Activated T-helper 17 cell treated with anti-CD3 and anti-CD28 coated beads, Interleukin-2, amount 50 U/mL, for 72 hours (primary cell): ENCODE results near the gene NCAPG. TPM values are rescaled to one million over a fixed set of nuclear protein-coding genes. Genes with fewer than 3 reads are reported as not detected.
"Not testable (repeated sequence)": the region's sequence is repeated elsewhere in the genome, so short reads cannot be mapped to it uniquely, and the experiment has no call there.

Experiments used
- ATAC-seq: fragments of 150-1000 bp; cut with Tn5 transposase; replicated peaks from 2 replicates; pipeline ENCODE4 v1.10.0; 2021; ENCODE audit warnings: mild to moderate bottlenecking, moderate library complexity
- H3K27ac Mint-ChIP-seq: one replicate; pipeline ENCODE4 v1.8.0; 2022; ENCODE audit warnings: mixed read lengths
- H3K27me3 Mint-ChIP-seq: one replicate; pipeline ENCODE4 v1.8.0; 2022; ENCODE audit warnings: mixed read lengths
- H3K36me3 Mint-ChIP-seq: one replicate; pipeline ENCODE4 v1.8.0; 2022; ENCODE audit warnings: low read depth, mild to moderate bottlenecking, mixed read lengths
- H3K4me1 Mint-ChIP-seq: one replicate; pipeline ENCODE4 v1.8.0; 2022; ENCODE audit warnings: mixed read lengths
- H3K4me3 Mint-ChIP-seq: one replicate; pipeline ENCODE4 v1.8.0; 2022; ENCODE audit warnings: mild to moderate bottlenecking, mixed read lengths
- H3K9me3 Mint-ChIP-seq: one replicate; pipeline ENCODE4 v1.8.0; 2022; ENCODE audit warnings: mixed read lengths
- total RNA-seq, 2 donors: library from RNA; stranded (reverse); gene quantifications; one replicate each; pipeline ENCODE4 v1.2.3, GENCODE V29; 2022

The NCAPG gene
- total RNA-seq, 2 donors from 2014 or later = 71.1 to 75.6 TPM

DNA sequence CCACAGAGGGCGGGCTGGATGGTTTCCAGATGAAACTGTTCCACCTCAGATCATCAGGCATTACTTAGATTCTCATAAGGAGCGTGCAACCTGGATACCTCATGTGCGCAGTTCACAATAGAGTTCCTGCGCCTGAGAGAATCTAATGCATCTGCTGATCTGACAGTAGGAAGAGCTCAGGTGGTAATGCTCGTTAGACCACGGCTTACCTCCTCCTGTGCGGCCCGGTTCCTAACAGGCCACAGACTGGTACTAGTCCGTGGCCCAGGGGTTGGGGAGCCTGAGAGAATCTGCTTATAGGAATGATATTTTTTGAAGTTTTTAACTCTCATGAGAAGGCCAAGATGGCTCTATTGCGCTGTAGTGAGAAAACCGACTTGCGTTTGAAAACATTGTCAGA, 5.4 kb downstream of the NCAPG start:
- Mint-ChIP-seq H3K36me3 (peaks cover 68% of the 10 kb centered on the region), H3K4me1 (peaks cover 10% of the 10 kb centered on the region), H3K4me3 (no peak overlapping the region), H3K9me3 (no peaks in the 10 kb centered on the region), H3K27ac (no peak overlapping the region), H3K27me3 (no peaks in the 10 kb centered on the region)
- no peak for ATAC-seq

- H3K4me3 Mint-ChIP-seq = no peak overlapping the region
- no peaks in the 10 kb centered on the region for H3K9me3 Mint-ChIP-seq
- H3K36me3 Mint-ChIP-seq = peaks cover 68% of the 10 kb centered on the region
- no peak overlapping the region for H3K27ac Mint-ChIP-seq
- ATAC-seq = peak; percentile 68
- H3K4me1 Mint-ChIP-seq = peaks cover 3% of the 10 kb centered on the region
- H3K27me3 Mint-ChIP-seq = no peaks in the 10 kb centered on the region
Measured at GRCh38 chr4:17817027-17817426, 6.2 kb downstream of the NCAPG start.

DNA sequence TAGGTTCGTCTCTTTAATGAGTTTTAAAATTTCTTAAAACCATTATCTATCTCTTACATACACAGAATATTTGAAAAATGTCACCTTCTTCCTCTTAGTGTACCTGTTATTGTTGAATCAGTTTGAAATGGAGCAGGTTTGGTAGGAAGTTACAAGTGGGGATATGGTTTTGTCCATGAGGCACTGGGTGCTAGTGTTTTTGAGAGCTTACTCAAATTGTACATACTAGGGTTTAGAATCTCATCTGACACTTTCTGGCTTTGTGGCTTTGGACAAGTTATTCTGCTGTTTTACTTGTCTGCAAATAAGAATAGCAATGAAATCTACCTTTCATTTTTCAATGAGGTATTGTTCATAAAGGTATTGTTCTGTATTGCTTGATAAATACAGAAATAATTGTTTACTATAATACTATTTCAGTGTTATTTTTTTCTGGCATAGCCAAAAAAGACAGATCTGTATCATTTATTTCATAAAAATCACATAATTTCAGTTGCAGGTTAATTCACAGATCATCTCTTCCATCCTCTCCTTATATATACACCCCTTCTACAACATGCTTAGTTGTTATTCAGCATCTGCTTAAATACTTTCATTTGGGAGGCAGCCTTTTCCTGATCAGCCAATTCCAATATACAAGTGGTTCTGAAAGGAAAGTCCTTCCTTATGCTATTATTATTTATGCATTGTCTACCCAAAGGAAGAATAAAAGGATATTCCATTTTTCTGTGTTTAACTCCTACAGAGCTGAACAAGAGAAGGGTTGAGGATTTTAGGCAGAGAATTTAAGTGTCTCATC, 13.3 kb downstream of the NCAPG start:
- Mint-ChIP-seq H3K36me3 (peaks cover 70% of the 10 kb centered on the region), H3K27ac (no peak overlapping the region), H3K27me3 (no peaks in the 10 kb centered on the region), H3K4me3 (no peak overlapping the region), H3K4me1 (no peaks in the 10 kb centered on the region), H3K9me3 (no peaks in the 10 kb centered on the region)
- ATAC-seq = no peak

- Mint-ChIP-seq H3K4me1 (no peaks in the 10 kb centered on the region), H3K27ac (no peak overlapping the region), H3K9me3 (no peaks in the 10 kb centered on the region), H3K4me3 (no peak overlapping the region), H3K36me3 (peaks cover 37% of the 10 kb centered on the region), H3K27me3 (no peaks in the 10 kb centered on the region)
- no peak for ATAC-seq
Measured at GRCh38 chr4:17846266-17846665, 35.5 kb downstream of the NCAPG start.

- not testable (repeated sequence) for H3K4me1 Mint-ChIP-seq, H3K4me3 Mint-ChIP-seq, H3K36me3 Mint-ChIP-seq, H3K27me3 Mint-ChIP-seq, ATAC-seq, H3K9me3 Mint-ChIP-seq, H3K27ac Mint-ChIP-seq
Measured at GRCh38 chr4:17850295-17850694, 39.5 kb downstream of the NCAPG start.

- Mint-ChIP-seq H3K4me3 (no peak overlapping the region), H3K27me3 (no peaks in the 10 kb centered on the region), H3K4me1 (no peaks in the 10 kb centered on the region), H3K36me3 (no peaks in the 10 kb centered on the region), H3K27ac (no peak overlapping the region), H3K9me3 (no peaks in the 10 kb centered on the region)
- ATAC-seq = no peak
Measured at GRCh38 chr4:17851959-17852358, 41.2 kb downstream of the NCAPG start.

DNA sequence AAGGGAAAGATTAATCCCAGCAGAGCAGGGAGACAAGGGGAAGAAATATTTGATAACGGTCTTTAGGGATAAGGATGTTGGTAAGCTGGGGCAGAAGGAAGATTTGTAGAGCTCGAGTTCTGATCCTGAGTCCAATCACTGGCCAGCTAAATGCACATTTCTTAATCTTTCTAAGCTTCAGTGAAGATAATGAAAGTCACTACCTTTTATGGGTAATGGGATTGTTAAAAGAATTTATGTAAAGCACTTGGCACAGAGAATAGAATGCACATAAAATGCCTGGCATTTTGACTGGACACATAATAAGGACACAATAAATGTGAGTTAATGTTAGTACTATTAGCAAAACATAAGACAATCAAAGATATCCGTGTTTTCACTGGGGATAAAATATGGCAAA, 43.3 kb downstream of the NCAPG start:
- no peak for ATAC-seq
- Mint-ChIP-seq H3K4me1 (no peaks in the 10 kb centered on the region), H3K36me3 (no peaks in the 10 kb centered on the region), H3K9me3 (peaks cover 3% of the 10 kb centered on the region), H3K27me3 (no peaks in the 10 kb centered on the region), H3K4me3 (no peak overlapping the region), H3K27ac (no peak overlapping the region)

DNA sequence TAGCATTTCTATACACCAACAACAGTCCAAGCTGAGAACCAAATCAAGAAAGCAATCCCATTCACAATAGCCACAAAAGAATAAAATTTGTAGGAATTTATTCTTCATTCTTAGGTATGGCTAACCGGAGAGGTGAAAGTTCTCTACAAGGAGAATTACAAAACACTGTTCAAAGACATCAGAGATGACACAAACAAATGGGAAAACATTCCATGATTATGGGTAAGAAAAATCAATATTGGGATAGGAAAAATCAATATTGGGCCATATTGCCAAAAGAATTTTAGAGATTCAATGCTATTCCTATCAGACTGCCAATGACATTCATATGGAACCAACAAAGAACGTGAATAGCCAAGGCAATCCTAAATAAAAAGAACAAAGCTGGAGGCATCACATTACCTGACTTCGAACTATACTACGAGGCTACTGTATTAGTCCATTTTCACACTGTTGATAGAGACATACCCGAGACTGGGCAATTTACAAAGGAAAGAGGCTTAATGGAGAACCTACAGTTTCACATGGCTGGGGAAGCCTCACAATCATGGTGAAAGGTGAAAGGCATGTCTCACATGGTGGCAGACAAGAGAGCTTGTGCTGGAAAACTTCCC, 49.1 kb downstream of the NCAPG start:
- no peaks in the 10 kb centered on the region for H3K4me1 Mint-ChIP-seq
- ATAC-seq = no peak

DNA sequence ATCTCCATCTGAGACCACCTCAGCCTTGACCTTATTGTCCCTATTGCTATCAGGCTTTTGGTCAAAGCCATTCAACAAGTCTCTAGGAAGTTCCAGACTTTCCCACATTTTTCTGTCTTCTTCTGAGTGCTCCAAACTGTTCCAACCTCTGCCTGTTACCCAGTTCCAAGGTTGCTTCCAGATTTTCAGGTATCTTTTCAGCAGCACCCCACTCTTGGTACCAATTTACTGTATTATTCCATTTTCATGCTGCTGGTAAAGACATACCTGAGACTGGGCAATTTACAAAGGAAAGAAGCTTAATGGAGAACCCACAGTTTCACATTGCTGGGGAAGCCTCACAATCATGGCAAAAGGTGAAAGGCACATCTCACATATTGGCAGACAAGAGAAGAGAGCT, 51.1 kb downstream of the NCAPG start:
- not testable (repeated sequence) for H3K4me1 Mint-ChIP-seq, H3K27me3 Mint-ChIP-seq, ATAC-seq, H3K36me3 Mint-ChIP-seq, H3K27ac Mint-ChIP-seq, H3K4me3 Mint-ChIP-seq
- peaks cover 16% of the 10 kb centered on the region for H3K9me3 Mint-ChIP-seq

More for the DNA sequence above, 49.1 kb downstream of the NCAPG start:
- no peak overlapping the region for H3K27ac Mint-ChIP-seq
- H3K27me3 Mint-ChIP-seq = no peaks in the 10 kb centered on the region
- H3K36me3 Mint-ChIP-seq = peaks cover 7% of the 10 kb centered on the region
- peaks cover 16% of the 10 kb centered on the region for H3K9me3 Mint-ChIP-seq
- no peak overlapping the region for H3K4me3 Mint-ChIP-seq

DNA sequence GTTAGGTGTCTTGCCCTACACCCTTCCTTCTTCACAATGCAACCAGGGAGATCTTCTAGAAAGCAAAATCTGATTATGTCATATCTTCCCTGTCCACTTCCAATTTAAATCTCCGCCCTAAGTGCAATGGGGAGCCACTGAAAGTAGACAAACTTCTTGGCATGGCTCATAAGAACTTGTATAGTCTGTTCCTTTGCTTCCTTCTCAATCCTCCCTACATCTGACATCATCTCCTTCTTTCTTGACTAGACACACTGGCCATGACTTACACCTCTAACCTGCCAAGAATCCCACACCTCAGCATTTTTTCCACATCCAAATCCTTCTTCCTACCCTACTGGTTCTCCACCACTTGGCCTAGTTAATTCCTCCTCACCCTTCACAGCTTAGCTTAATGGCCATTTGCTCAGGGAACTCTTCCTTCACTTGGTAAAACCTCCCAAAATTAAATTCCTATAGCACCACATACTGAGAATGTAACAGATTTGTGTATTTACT, 55.1 kb downstream of the NCAPG start:
- Mint-ChIP-seq H3K9me3 (peaks cover 13% of the 10 kb centered on the region), H3K4me3 (no peak overlapping the region), H3K36me3 (peaks cover 7% of the 10 kb centered on the region), H3K27me3 (no peaks in the 10 kb centered on the region), H3K27ac (no peak overlapping the region), H3K4me1 (no peaks in the 10 kb centered on the region)
- ATAC-seq = no peak

DNA sequence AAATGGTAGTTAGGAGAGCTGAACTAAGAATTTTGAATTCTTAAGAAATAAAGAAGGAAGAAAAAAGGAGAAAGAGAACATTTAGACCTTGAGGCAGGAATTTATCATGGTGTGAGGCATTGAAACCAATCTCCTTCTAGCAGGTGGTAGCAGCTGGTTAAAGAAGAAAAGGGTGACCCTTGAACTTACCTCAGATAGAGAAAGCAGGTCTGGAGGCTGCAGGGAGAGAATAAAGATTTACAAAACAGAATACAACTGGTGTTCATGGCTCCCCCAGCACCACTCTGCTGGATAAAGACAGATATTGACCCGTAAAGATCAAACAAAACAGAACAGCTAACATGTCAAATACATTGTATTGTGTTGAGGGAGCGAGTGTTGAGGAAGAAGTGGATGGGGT, 56.0 kb downstream of the NCAPG start:
- Mint-ChIP-seq H3K9me3 (peaks cover 10% of the 10 kb centered on the region), H3K4me3 (no peak overlapping the region), H3K36me3 (peaks cover 4% of the 10 kb centered on the region), H3K27ac (no peak overlapping the region), H3K4me1 (no peaks in the 10 kb centered on the region), H3K27me3 (no peaks in the 10 kb centered on the region)
- no peak for ATAC-seq

GRCh38 chr4:17867276-17867675, 56.5 kb downstream of the NCAPG start:
- ATAC-seq = no peak
- Mint-ChIP-seq H3K36me3 (no peaks in the 10 kb centered on the region), H3K4me1 (no peaks in the 10 kb centered on the region), H3K9me3 (peaks cover 5% of the 10 kb centered on the region), H3K4me3 (no peak overlapping the region), H3K27ac (no peak overlapping the region), H3K27me3 (no peaks in the 10 kb centered on the region)

DNA sequence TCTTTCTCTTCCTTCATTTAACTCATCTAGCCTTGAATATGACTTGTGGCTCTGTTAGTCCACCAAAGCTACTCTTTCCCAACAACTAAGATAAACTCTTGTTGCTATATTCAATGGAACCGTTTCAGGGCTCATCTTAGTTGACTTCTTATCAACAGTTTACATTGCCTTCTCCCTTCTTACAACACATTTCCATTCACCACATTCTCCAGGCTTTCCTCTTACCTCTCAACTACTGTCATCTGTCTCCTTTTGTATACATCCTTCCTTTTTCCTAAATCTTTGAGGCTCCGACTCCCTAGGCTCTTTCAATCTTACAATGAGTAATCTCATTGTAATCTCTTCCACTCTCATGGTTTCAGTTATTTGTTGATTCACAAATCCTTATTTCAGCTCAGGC, 58.5 kb downstream of the NCAPG start:
- no peaks in the 10 kb centered on the region for H3K9me3 Mint-ChIP-seq

GRCh38 chr4:17875402-17876070, 64.8 kb downstream of the NCAPG start:
- ATAC-seq = no peak
- Mint-ChIP-seq H3K4me3 (no peak overlapping the region), H3K36me3 (no peaks in the 10 kb centered on the region), H3K27ac (no peak overlapping the region), H3K4me1 (no peaks in the 10 kb centered on the region), H3K9me3 (no peaks in the 10 kb centered on the region), H3K27me3 (no peaks in the 10 kb centered on the region)

More for the DNA sequence above, 58.5 kb downstream of the NCAPG start:
- Mint-ChIP-seq H3K4me3 (no peak overlapping the region), H3K27me3 (no peaks in the 10 kb centered on the region), H3K27ac (no peak overlapping the region), H3K36me3 (no peaks in the 10 kb centered on the region), H3K4me1 (no peaks in the 10 kb centered on the region)
- ATAC-seq = no peak

GRCh38 chr4:17876943-17877342, 66.2 kb downstream of the NCAPG start:
- H3K9me3 Mint-ChIP-seq = no peaks in the 10 kb centered on the region
- no peak for ATAC-seq
- no peaks in the 10 kb centered on the region for H3K4me1 Mint-ChIP-seq
- H3K4me3 Mint-ChIP-seq = no peak overlapping the region
- H3K27me3 Mint-ChIP-seq = no peaks in the 10 kb centered on the region
- H3K36me3 Mint-ChIP-seq = no peaks in the 10 kb centered on the region
- no peak overlapping the region for H3K27ac Mint-ChIP-seq
